Fibroblast of lung (primary cell): Measurements from ENCODE around the gene AFAP1. TPM values are rescaled to one million over a fixed set of nuclear protein-coding genes. Genes with fewer than 3 reads are reported as not detected.

Source experiments
- DNase-seq, 2 donors: peaks; one replicate each; pipeline versions ENCODE4 v3.0.0 to v3.0.0-alpha.2; 2010; ENCODE audit warnings: low read depth in 2 of 2
- H2AFZ ChIP-seq: 2 replicates; pipeline ENCODE4 v1.5.1; 2012; ENCODE audit warnings: low read length, control low read depth, inconsistent platforms
- H3K27ac ChIP-seq: 2 replicates; pipeline ENCODE4 v1.5.1; 2011; ENCODE audit warnings: low read length, control low read depth; ENCODE audit not compliant: insufficient read depth
- H3K27me3 ChIP-seq: 2 replicates; pipeline ENCODE4 v1.5.1; 2011; ENCODE audit warnings: mild to moderate bottlenecking, low read length; ENCODE audit not compliant: control insufficient read depth, insufficient read depth
- H3K36me3 ChIP-seq: 2 replicates; pipeline ENCODE4 v1.5.1; 2011; ENCODE audit warnings: low read length; ENCODE audit not compliant: control insufficient read depth, insufficient read depth
- H3K4me1 ChIP-seq: 2 replicates; pipeline ENCODE4 v1.5.1; 2011; ENCODE audit warnings: low read length; ENCODE audit not compliant: control insufficient read depth, insufficient read depth; ENCODE audit errors: extremely low read depth
- H3K4me2 ChIP-seq: 2 replicates; pipeline ENCODE4 v1.5.1; 2011; ENCODE audit warnings: low read length, control low read depth; ENCODE audit not compliant: insufficient read depth; ENCODE audit errors: extremely low read depth
- H3K4me3 ChIP-seq, 4 experiments: fragments of 200-600 bp in 1 of 4; sonication (generic) in 1 of 4; replicated peaks in 1 of 4; 2 replicates each; pipeline ENCODE4 v1.5.1; 2011 to 2016; ENCODE audit warnings: low read length in 4 of 4, low read depth in 3 of 4, mild to moderate bottlenecking in 3 of 4, control low read depth in 2 of 4, inconsistent platforms in 1 of 4, mixed read lengths in 1 of 4; ENCODE audit not compliant: insufficient read depth in 1 of 4; ENCODE audit errors: control extremely low read depth in 1 of 4
- H3K79me2 ChIP-seq: 2 replicates; pipeline ENCODE4 v1.5.1; 2012; ENCODE audit warnings: mild to moderate bottlenecking, low read length, inconsistent platforms; ENCODE audit not compliant: control insufficient read depth, insufficient read depth
- H3K9ac ChIP-seq: 2 replicates; pipeline ENCODE4 v1.5.1; 2011; ENCODE audit warnings: mild to moderate bottlenecking, low read length, control low read depth; ENCODE audit not compliant: insufficient read depth
- H3K9me3 ChIP-seq: 2 replicates; pipeline ENCODE4 v1.5.1; 2012; ENCODE audit warnings: low read depth, low read length; ENCODE audit not compliant: control insufficient read depth, insufficient read depth
- H4K20me1 ChIP-seq: 2 replicates; pipeline ENCODE4 v1.5.1; 2011; ENCODE audit warnings: low read length; ENCODE audit not compliant: control insufficient read depth, insufficient read depth; ENCODE audit errors: extremely low read depth
- CTCF ChIP-seq, 2 donors: IDR thresholded peaks in 1 of 2; conservative IDR thresholded peaks in 1 of 2; 1 replicate in 1 of 2; 2 replicates in 1 of 2; pipeline ENCODE4 v1.5.1; 2011 to 2012; ENCODE audit warnings: low read length in 2 of 2, control low read depth in 1 of 2, inconsistent platforms in 1 of 2, low read depth in 1 of 2, mild to moderate bottlenecking in 1 of 2
- EZH2 ChIP-seq: IDR thresholded peaks from 2 replicates; pipeline ENCODE4 v1.5.1; 2012; ENCODE audit warnings: low read length, control low read depth, mild to moderate bottlenecking; ENCODE audit errors: missing control alignments
- polyA plus RNA-seq, 2 donors: library from polyadenylated mRNA; depleted of rRNA in 1 of 2; stranded (reverse) in 1 of 2; unstranded in 1 of 2; fragments of >200 nt; gene quantifications; 2 replicates each; pipeline ENCODE4 v1.2.1, GENCODE V29; 2011 to 2012; ENCODE audit warnings: missing spikeins in 1 of 2
- total RNA-seq: library from RNA; depleted of rRNA; stranded (reverse); fragments of >200 nt; gene quantifications from 2 replicates; pipeline ENCODE4 v1.2.1, GENCODE V29; 2014

AFAP1 gene
- total and polyA plus RNA-seq, 2 donors (not counting 1 experiment from before 2014, with no cell fraction given) = 21.8 to 30.1 TPM

GRCh38 chr4:7894677-7895181 is 44.9 kb downstream of the AFAP1 start:
- H3K4me1 ChIP-seq = peaks cover 23% of the 10 kb centered on the region
- no peak overlapping the region for H3K4me2 ChIP-seq
- H3K9ac ChIP-seq = no peak overlapping the region
- DNase-seq = no peak
- TF ChIP-seq EZH2 (no peak), CTCF (conservative IDR thresholded peaks at IDR 0.05 in 1 of 2, IDR thresholded peaks at IDR 0.05 in 1 of 2; ENCODE audit: low read depth in 1 of 2, low read length in 2 of 2) (no peak)
- no peaks in the 10 kb centered on the region for H3K9me3 ChIP-seq
- H2AFZ ChIP-seq = no peak overlapping the region
- H4K20me1 ChIP-seq = no peaks in the 10 kb centered on the region
- H3K27me3 ChIP-seq = no peaks in the 10 kb centered on the region
- peaks cover 57% of the 10 kb centered on the region for H3K79me2 ChIP-seq
- no peak overlapping the region for H3K27ac ChIP-seq
- no peaks in the 10 kb centered on the region for H3K36me3 ChIP-seq
- no peak overlapping the region for H3K4me3 ChIP-seq

GRCh38 chr4:7894098-7894676 is 45.5 kb downstream of the AFAP1 start:
- Histone ChIP-seq H4K20me1 (no peaks in the 10 kb centered on the region), H3K4me2 (no peak overlapping the region), H3K27ac (no peak overlapping the region), H3K79me2 (peaks cover 54% of the 10 kb centered on the region), H3K9ac (no peak overlapping the region), H3K9me3 (no peaks in the 10 kb centered on the region), H3K27me3 (no peaks in the 10 kb centered on the region), H3K4me1 (peaks cover 23% of the 10 kb centered on the region), H3K4me3 (no peak overlapping the region), H3K36me3 (no peaks in the 10 kb centered on the region), H2AFZ (no peak overlapping the region)
- TF ChIP-seq CTCF (conservative IDR thresholded peaks at IDR 0.05 in 1 of 2, IDR thresholded peaks at IDR 0.05 in 1 of 2; ENCODE audit: low read depth in 1 of 2, low read length in 2 of 2) (no peak), EZH2 (no peak)
- no peak for DNase-seq

- peak in 1 of 2 donors; percentile 62 for DNase-seq
- Histone ChIP-seq H3K4me2 (no peak overlapping the region), H3K79me2 (peaks cover 56% of the 10 kb centered on the region), H4K20me1 (no peaks in the 10 kb centered on the region), H3K9me3 (no peaks in the 10 kb centered on the region), H3K36me3 (no peaks in the 10 kb centered on the region), H3K27me3 (no peaks in the 10 kb centered on the region), H3K27ac (no peak overlapping the region), H2AFZ (no peak overlapping the region), H3K4me1 (peaks cover 23% of the 10 kb centered on the region), H3K9ac (no peak overlapping the region), H3K4me3 (no peak overlapping the region)
- TF ChIP-seq CTCF (conservative IDR thresholded peaks at IDR 0.05 in 1 of 2, IDR thresholded peaks at IDR 0.05 in 1 of 2; ENCODE audit: low read depth in 1 of 2, low read length in 2 of 2) (no peak), EZH2 (no peak)
Observed at GRCh38 chr4:7893539-7893938, 46.1 kb downstream of the AFAP1 start.
